ENCODE measurements around the gene PEAK3. TPM values are rescaled to one million over a fixed set of nuclear protein-coding genes. Genes with fewer than 3 reads are reported as not detected.

The PEAK3 gene
- total RNA-seq, 2 donors from 2014 or later: 2.4 to 8.2 TPM

Other genes starting within 250 kb of the PEAK3 start
- 100 to 1,000 TPM; 303 to 308 TPM for gene MKNK2, start 230.9 kb downstream of the PEAK3 start, total RNA-seq
- 100 to 1,000 TPM; 180 to 212 TPM for gene MOB3A, start 185.8 kb downstream of the PEAK3 start, total RNA-seq
- gene IZUMO4, start 185.3 kb downstream of the PEAK3 start, total RNA-seq: 1 to 10 TPM; 5.7 to 5.9 TPM
- gene AP3D1, start 130.6 kb downstream of the PEAK3 start, total RNA-seq: 100 to 1,000 TPM; 126 to 191 TPM
- gene DOT1L, start 118.2 kb downstream of the PEAK3 start, total RNA-seq: 100 to 1,000 TPM; 108 to 190 TPM
- 10 to 100 TPM; 59.8 to 85.9 TPM for gene PLEKHJ1, start 45.8 kb downstream of the PEAK3 start, total RNA-seq
- 100 to 1,000 TPM in 1 of 2 donors, 10 to 100 TPM in 1; 99.2 to 192 TPM for gene SF3A2, start 45.4 kb downstream of the PEAK3 start, total RNA-seq
- 1 to 10 TPM; 2.8 to 3.5 TPM for gene AMH, start 32.9 kb downstream of the PEAK3 start, total RNA-seq
- under 1 TPM in 1 of 2 donors, not detected in 1; 0.73 TPM for gene JSRP1, start 25.8 kb downstream of the PEAK3 start, total RNA-seq
- gene LINGO3, start 26.0 kb upstream of the PEAK3 start, total RNA-seq: under 1 TPM; 0.20 to 0.21 TPM
- 100 to 1,000 TPM; 111 to 154 TPM for gene LSM7, start 46.4 kb upstream of the PEAK3 start, total RNA-seq
- 10 to 100 TPM; 41.3 to 97.6 TPM for gene SPPL2B, start 46.5 kb upstream of the PEAK3 start, total RNA-seq
- gene TMPRSS9, start 78.1 kb upstream of the PEAK3 start, total RNA-seq: not detected
- 100 to 1,000 TPM in 1 of 2 donors, 10 to 100 TPM in 1; 80.1 to 124 TPM for gene TIMM13, start 145.4 kb upstream of the PEAK3 start, total RNA-seq
- 100 to 1,000 TPM in 1 of 2 donors, 10 to 100 TPM in 1; 74.9 to 165 TPM for gene LMNB2, start 174.8 kb upstream of the PEAK3 start, total RNA-seq
- 100 to 1,000 TPM; 233 to 784 TPM for gene GADD45B, start 194.0 kb upstream of the PEAK3 start, total RNA-seq